ENCODE data around the gene CPA1. TPM values are rescaled to one million over a fixed set of nuclear protein-coding genes. Genes with fewer than 3 reads are reported as not detected.

Gene CPA1
- total and polyA plus RNA-seq, 10 of the 15 experiments (the other 5 are each of a cell fraction or from before 2014, with no cell fraction given), result 8.0 TPM; not detected in 9

- Histone ChIP-seq H3K27ac (ENCODE audit: control insufficient read depth, insufficient read depth) (no peak overlapping the region), H3K9ac (ENCODE audit: control insufficient read depth, insufficient read depth, low read length) (no peak overlapping the region), H2AFZ (ENCODE audit: control insufficient read depth, low read depth, low read length) (no peak overlapping the region), H3K4me2 (ENCODE audit: control insufficient read depth, insufficient read depth) (no peak overlapping the region), H4K20me1 (ENCODE audit: control insufficient read depth, insufficient read depth) (no peaks in the 10 kb centered on the region), H3K27me3 (replicated peaks in 1 of 2; ENCODE audit: control insufficient read depth in 2 of 2, insufficient read depth in 2 of 2, low read length in 1 of 2) (no peaks in the 10 kb centered on the region), H3K79me2 (ENCODE audit: control insufficient read depth, insufficient read depth, low read length) (no peaks in the 10 kb centered on the region), H3K36me3 (ENCODE audit: control insufficient read depth in 2 of 2, insufficient read depth in 2 of 2, low read length in 1 of 2) (no peaks in the 10 kb centered on the region), H3K4me1 (ENCODE audit: control insufficient read depth, insufficient read depth, low read length) (peaks cover 13% of the 10 kb centered on the region), H3K9me3 (replicated peaks; ENCODE audit: control insufficient read depth, insufficient read depth, low read length) (no peaks in the 10 kb centered on the region; the same call in 2 of the 3 replicates), H3K4me3 (no peak overlapping the region)
- intact Hi-C loops (cut with micrococcal nuclease; ENCODE audit: unreplicated experiment) (loop anchor here (5.0 kb wide), 2 partner anchors 120 to 125 kb away; no protein-coding TSS in a partner anchor), in situ Hi-C loops (cut with MboI) (no loop called here)
- RAD21 ChIA-PET (ENCODE audit: unreplicated experiment), result interaction anchor here (1.0 kb wide), 1 partner anchor 109 kb away, joined by 3 read pairs; no protein-coding TSS in a partner anchor
- TF ChIP-seq STAT1 (conservative IDR thresholded peaks at IDR 0.05) (no peak), RCOR1 (conservative IDR thresholded peaks at IDR 0.05; ENCODE audit: low read depth, low read length) (no peak), EGR1 (IDR thresholded peaks at IDR 0.05; ENCODE audit: borderline replicate concordance in 1 of 2, low read depth in 2 of 2, low read length in 2 of 2) (no peak), HDAC2 (IDR thresholded peaks at IDR 0.05) (no peak), NFIC (IDR thresholded peaks at IDR 0.05; ENCODE audit: low read depth, low read length) (no peak), RB1 (IDR thresholded peaks at IDR 0.05; ENCODE audit: borderline replicate concordance) (no peak), SPI1 (IDR thresholded peaks at IDR 0.05; ENCODE audit: borderline replicate concordance, insufficient read depth, low read depth, low read length) (no peak)
- FAIRE-seq, result no peak
- POLR2A ChIA-PET, result no interaction called here
- 77% methylated on average over 13 of the region's 13 CpGs for WGBS (ENCODE audit: insufficient coverage, insufficient replicate concordance, low lambda C conversion rate, missing lambda C conversion rate)
- SMC1A ChIA-PET (ENCODE audit: uncharacterized antibody, unreplicated experiment), result interaction anchor here (1.0 kb wide), 1 partner anchor 12 kb away, joined by 5 read pairs; no protein-coding TSS in a partner anchor
- no TSS peak for BruUV-seq (replicated peaks)
- DNase-seq (ENCODE audit: low read depth, low spot score), result no peak
- CTCF ChIA-PET, result no interaction called here
- no peak for ATAC-seq
Measured at GRCh38 chr7:130367088-130367755, 13.1 kb upstream of the CPA1 start.
